Fibroblast of skin of left quadriceps (primary cell): ENCODE data around the gene LSM2.
A peak's percentile ranks its signal among the peaks of the same experiment; 100 is the strongest.
"Not testable (repeated sequence)": the region's sequence is repeated elsewhere in the genome, so short reads cannot be mapped to it uniquely, and the experiment has no call there.

Experiments used
- DNase-seq, 2 experiments: peaks; one replicate each; pipeline ENCODE4 v3.0.0-alpha.2; 2013; ENCODE audit warnings: low read depth in 2 of 2

LSM2 gene

DNA sequence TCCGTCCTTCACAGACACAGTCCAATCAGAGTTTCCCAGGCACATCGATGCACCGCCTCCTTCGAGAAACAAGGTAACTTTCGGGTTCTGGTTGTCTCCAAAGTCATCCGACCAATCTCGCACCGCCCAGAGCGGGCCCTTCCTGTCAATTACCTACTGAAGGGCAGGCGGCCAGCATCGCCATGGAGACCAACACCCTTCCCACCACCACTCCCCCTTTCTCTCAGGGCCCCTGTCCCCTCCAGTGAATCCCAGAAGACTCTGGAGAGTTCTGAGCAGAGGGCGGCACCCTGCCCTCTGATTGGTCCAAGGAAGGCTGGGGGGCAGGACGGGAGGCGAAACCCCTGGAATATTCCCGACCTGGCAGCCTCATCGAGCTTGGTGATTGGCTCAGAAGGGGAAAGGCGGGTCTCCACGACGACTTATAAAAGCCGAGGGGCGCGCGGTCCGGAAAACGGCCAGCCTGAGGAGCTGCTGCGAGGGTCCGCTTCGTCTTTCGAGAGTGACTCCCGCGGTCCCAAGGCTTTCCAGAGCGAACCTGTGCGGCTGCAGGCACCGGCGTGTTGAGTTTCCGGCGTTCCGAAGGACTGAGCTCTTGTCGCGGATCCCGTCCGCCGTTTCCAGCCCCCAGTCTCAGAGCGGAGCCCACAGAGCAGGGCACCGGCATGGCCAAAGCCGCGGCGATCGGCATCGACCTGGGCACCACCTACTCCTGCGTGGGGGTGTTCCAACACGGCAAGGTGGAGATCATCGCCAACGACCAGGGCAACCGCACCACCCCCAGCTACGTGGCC, 20.7 kb upstream of the LSM2 start, which contains the start of gene HSPA1B:
Gene HSPA1B (plus strand): TSS at position 453 of the 794 bp plus-strand sequence. CDS start 213 bp downstream, at position 666.
- peak; percentile 100 for DNase-seq

DNA sequence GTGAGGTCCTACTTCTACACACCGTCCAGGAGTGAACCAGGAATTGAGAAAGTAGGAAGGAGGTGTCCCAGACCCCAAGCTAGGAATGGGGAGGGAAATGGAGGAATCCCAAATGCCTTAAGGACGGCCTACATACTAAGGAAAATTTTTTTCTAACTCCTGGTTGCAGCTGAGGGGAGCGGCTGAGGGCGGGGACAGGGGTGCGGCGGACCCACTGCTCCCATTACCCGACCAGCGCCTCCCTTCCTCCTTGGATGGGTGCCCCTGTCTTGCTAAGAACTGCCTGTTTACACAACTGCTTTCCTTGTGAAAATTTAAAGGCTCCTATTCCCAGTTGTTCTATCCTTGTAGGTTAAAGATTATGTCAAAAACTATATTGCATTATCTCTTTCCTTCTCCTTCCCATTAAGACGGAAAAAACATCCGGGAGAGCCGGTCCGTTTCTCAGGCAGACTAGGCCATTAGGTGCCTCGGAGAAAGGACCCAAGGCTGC, 20.1 kb upstream of the LSM2 start:
- DNase-seq = peak in 1 of 2 experiments; percentile 75

DNA sequence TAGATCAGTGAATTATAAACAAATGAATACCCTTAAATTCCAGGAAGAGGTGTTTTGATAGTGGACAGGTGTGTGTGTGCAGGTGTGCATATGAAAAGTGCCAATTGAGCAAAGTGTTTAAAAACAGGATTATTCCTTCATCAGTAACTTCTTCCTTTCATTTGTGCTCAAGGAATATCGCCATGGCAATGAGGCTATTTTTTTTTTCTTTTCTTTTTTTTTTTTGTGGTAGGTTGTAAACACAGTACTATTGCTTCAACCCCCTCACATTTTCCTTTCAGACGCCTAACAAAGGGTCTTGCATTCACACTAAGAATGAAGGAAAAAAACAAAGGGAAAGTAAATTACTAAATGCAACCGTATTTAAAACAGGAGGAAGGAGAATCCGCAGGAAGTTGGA, 18.8 kb upstream of the LSM2 start:
- no peak for DNase-seq

- not testable (repeated sequence) for DNase-seq
Measured at GRCh38 chr6:31823592-31824196, 16.9 kb upstream of the LSM2 start.

GRCh38 chr6:31822036-31822821, 15.5 kb upstream of the LSM2 start:
- no peak for DNase-seq

- DNase-seq = no peak
Measured at GRCh38 chr6:31821301-31822035, 14.7 kb upstream of the LSM2 start.

DNA sequence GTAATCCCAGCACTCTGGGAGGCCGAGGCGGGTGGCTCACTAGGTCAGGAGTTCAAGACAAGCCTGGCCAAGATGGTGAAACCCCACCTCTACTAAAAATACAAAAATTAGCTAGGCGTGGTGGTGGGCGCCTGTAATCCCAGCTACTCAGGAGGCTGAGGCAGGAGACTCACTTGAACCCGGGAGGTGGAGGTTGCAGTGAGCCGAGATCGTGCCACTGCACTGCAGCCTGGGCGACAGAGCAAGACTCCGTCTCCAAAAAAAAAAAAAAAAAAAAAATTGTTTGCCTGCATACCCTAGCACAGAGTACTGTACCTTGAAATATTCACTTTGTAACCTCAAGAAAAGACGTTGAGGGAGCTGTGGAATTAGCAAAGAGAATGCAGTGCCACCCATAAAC, 13.6 kb upstream of the LSM2 start:
- DNase-seq = not testable (repeated sequence)

DNA sequence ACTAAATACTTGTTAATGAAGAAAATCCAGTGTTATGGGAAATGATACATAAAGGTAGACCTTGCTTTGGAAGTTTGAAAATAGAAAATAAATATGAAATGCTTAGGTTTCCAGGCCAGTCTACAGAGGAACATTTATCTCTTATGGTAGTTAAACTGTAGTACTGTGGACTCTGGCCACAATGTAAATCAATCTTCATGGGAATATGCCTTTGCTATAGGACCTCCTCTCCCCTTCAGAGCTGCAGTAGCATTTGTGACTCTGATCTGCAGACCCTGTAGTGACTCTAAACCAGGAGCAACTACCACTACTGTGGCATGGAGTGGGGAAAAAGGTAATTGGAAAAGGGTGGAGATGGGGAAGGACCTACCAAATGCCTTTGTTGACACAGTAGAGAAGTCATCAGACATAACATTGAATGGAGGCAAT, 13.1 kb upstream of the LSM2 start:
- no peak for DNase-seq

DNA sequence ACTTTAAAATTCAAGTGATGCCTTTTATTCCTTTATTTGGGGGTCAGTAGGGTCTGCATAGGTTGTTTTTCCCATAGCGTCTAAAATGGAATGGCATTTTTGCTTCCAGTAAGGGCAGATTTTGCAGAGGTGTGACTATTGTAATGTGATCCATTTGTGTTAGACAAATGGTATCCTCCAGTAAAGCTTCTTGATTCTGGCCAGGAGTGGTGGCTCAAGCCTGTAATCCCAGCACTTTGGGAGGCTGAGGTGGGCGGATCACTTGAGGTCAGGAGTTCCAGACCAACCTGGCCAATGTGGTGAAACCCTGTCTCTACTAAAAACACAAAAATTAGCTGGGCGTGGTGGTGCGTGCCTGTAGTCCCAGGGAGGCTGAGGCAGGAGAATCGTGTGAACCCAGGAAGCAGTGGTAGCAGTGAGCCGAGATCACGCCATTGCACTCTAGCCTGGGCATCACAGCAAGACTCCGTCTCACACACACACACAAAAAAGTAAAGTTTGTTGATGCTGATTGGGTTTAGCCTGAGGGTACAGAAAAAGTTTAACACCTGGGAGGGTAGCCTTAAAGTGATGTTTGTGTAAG, 11.3 kb upstream of the LSM2 start:
- DNase-seq = not testable (repeated sequence)

- DNase-seq = not testable (repeated sequence)
Measured at GRCh38 chr6:31817133-31817928, 10.6 kb upstream of the LSM2 start.

DNA sequence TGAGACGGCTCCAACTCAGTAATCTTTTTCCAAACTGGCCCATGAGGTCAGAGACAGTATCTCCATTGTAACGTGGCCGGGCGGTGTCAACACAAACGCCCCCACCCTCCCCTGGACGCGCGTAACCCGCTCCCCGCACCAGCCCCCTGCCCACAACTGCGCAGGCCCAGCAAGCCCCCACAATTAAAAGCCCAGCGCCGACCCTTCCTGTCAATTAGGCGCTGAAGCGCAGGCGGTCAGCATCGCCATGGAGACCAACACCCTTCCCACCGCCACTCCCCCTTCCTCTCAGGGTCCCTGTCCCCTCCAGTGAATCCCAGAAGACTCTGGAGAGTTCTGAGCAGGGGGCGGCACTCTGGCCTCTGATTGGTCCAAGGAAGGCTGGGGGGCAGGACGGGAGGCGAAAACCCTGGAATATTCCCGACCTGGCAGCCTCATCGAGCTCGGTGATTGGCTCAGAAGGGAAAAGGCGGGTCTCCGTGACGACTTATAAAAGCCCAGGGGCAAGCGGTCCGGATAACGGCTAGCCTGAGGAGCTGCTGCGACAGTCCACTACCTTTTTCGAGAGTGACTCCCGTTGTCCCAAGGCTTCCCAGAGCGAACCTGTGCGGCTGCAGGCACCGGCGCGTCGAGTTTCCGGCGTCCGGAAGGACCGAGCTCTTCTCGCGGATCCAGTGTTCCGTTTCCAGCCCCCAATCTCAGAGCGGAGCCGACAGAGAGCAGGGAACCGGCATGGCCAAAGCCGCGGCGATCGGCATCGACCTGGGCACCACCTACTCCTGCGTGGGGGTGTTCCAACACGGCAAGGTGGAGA, 8.5 kb upstream of the LSM2 start, which contains the start of the genes HSPA1A and HSPA1L:
Gene HSPA1A (plus strand): TSS at position 519 of the 814 bp plus-strand sequence. CDS start 214 bp downstream, at position 733.
Gene HSPA1L (minus strand): TSS at position 259 of the 814 bp plus-strand sequence. CDS start 3,311 bp downstream, outside the sequence.
- peak; percentile 94 to 96 for DNase-seq

DNA sequence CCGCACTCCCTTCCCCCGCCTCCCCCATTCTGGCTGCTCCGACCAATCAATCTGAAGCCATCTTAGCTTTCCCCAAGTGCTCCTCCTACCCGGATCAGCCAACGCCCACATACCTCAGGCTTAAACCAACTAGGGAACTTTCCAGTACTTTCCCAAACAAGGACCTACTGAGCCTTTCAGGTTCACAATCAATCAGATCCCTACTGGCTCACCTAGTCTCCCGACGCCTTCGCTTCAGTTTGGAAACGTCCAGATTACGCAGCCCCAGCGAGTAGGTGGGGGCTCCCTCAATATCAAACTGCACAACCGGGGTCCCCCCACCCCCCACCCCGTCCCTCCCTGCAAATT, 7.9 kb upstream of the LSM2 start:
- peak; percentile 97 for DNase-seq

DNA sequence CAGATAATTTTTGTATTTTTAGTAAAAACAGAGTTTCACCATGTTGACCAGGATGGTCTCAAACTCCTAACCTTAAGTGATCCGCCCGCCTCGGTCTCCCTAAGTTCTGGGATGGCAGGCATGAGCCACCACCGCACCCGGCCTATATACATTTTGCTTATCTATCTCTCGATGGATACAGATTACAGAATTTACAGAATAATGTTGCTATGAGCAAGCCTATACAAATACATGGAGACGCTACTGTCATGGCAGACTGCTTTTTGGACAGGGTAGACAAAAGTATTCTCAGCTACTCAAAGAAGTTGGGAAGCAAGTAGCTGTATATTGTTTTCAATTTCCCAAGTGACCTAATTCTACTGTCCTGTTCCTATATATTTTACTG, 6.7 kb upstream of the LSM2 start:
- no peak for DNase-seq

GRCh38 chr6:31811645-31812044, 4.9 kb upstream of the LSM2 start:
- DNase-seq = no peak

DNA sequence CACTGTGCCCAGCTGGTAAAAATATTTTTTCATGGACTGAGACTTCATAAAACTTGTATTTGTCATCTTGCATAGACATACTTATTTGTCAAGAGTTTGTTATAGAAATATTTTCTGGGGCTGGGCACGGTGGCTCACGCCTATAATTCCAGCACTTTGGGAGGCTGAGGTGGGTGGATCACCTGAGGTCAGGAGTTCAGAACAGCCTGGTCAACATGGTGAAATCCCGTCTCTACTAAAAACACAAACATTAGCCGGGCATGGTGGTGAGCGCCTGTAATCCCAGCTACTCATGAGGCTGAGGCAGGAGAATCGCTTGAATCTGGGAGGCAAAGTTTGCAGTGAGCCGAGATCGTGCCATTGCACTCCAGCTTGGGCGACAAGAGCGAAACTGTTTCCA, 1.8 kb upstream of the LSM2 start:
- DNase-seq = not testable (repeated sequence)

DNA sequence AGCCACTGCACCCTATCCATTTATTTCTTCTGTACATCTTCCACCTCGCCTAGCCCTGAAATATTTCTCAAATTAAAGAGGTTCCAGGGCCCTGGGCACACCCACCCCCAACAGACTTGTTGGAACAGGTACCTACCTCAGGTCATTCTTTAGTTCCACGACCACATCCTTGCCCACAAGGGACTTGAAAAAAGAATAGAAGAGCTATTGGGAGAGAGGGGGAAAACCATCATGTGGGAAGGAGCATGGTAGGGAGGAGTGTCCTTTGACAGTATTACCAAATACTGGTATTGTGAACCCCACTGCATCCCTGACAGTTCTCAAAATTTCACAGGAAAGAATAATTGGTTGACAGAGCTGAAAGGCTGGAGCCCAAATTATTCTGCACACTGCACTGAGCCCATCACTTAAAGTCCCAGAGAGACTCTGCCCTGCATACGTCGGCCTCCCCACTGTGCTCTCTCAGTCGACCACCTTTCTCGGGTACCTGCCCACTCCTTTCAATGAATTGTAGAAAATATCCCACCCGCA, 762 bp downstream of the LSM2 start:
- DNase-seq = no peak

DNA sequence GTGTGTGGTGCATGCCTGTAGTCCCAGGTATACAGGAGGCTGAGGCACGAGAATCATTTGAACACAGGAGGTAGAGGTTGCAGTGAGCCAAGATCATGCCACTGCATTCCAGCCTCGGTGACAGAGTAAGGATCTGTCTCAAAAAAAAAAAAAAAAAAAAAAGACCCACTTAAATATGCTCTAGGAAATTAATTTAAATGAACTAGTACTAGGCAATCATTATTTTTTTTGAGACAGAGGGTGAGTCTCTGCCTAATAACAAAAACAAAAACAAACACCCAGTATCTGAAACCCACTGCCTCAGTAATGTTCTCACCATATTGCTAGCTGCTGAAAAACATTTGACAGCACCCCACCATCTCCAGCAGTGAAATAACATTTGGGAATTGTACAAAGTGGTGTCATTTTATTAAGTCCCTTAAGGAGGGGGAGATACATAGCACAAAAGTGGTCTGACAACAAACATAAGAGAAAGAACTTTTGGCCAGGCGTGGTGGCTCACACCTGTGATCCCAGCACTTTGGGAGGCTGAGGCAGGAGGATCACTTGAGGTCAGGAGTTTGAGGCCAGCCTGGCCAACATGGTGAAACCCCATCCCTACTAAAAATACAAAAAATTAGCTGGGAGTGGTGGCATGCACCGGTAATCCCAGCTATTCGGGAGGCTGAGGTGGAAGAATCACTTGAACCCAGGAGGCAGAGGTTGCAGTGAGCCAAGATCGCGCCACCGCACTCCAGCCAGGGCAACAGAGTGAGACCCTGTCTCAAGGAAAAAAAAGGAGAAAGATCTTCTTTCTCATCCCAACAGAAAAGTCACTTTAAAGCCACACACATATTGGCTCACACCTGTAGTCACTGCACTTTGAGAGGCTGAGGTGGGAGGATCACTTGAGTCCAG, 5.5 kb downstream of the LSM2 start:
- DNase-seq = not testable (repeated sequence)

GRCh38 chr6:31799781-31800180, 7.0 kb downstream of the LSM2 start:
- DNase-seq = no peak
